HepG2 (cell line): Measurements from ENCODE around the gene USP35. TPM values are rescaled to one million over a fixed set of nuclear protein-coding genes. Genes with fewer than 3 reads are reported as not detected.
A peak's percentile ranks its signal among the peaks of the same experiment; 100 is the strongest.

Experiments used
- AKAP8 ChIP-seq: sonication (generic); formaldehyde crosslinking; IDR thresholded peaks from 2 replicates; pipeline ENCODE4 v1.5.1; 2020; ENCODE audit warnings: mild to moderate bottlenecking, missing genetic modification reagents
- CCAR2 ChIP-seq: fragments of 200-400 bp; formaldehyde crosslinking; optimal IDR thresholded peaks from 2 replicates; pipeline ENCODE3; 2018; ENCODE audit warnings: low read depth, mild to moderate bottlenecking, low read length, moderate library complexity
- E2F5 ChIP-seq: sonication (generic); formaldehyde crosslinking; conservative IDR thresholded peaks from 2 replicates; pipeline ENCODE4 v1.4.0; 2020; ENCODE audit warnings: missing genetic modification reagents
- ELF3 ChIP-seq: IDR thresholded peaks from 2 replicates; pipeline ENCODE4 v1.6.1; 2016; ENCODE audit warnings: missing genetic modification reagents, missing compliant biosample characterization
- GTF3A ChIP-seq: sonication (generic); formaldehyde crosslinking; conservative IDR thresholded peaks from 2 replicates; pipeline ENCODE4 v1.4.0; 2020; ENCODE audit warnings: mild to moderate bottlenecking, missing genetic modification reagents
- HOXA3 ChIP-seq: sonication (generic); formaldehyde crosslinking; IDR thresholded peaks from 2 replicates; pipeline ENCODE4 v1.5.0; 2020; ENCODE audit warnings: missing genetic modification reagents
- JUND ChIP-seq: sonication (generic); formaldehyde crosslinking; IDR thresholded peaks from 2 replicates; pipeline ENCODE4 v1.8.0; 2022; ENCODE audit warnings: mild to moderate bottlenecking, missing genetic modification reagents
- KLF11 ChIP-seq: IDR thresholded peaks from 2 replicates; pipeline ENCODE4 v1.6.1; 2016; ENCODE audit warnings: missing compliant biosample characterization
- MBD4 ChIP-seq: IDR thresholded peaks from 2 replicates; pipeline ENCODE4 v1.6.1; 2012; ENCODE audit warnings: low read length, inconsistent platforms, borderline replicate concordance
- MED1 ChIP-seq: sonication (generic); formaldehyde crosslinking; IDR thresholded peaks from 2 replicates; pipeline ENCODE4 v1.4.0; 2020; ENCODE audit warnings: missing genetic modification reagents
- MEIS1 ChIP-seq: sonication (generic); formaldehyde crosslinking; IDR thresholded peaks from 2 replicates; pipeline ENCODE4 v1.9.0; 2021; ENCODE audit warnings: mild to moderate bottlenecking, missing genetic modification reagents, moderate library complexity, borderline replicate concordance
- MEIS2 ChIP-seq: sonication (generic); formaldehyde crosslinking; IDR thresholded peaks from 2 replicates; pipeline ENCODE4 v1.9.0; 2021; ENCODE audit warnings: mild to moderate bottlenecking, missing genetic modification reagents
- NFATC3 ChIP-seq: sonication (generic); formaldehyde crosslinking; IDR thresholded peaks from 2 replicates; pipeline ENCODE4 v1.5.1; 2020; ENCODE audit warnings: mild to moderate bottlenecking, missing genetic modification reagents
- NR2F1 ChIP-seq, 2 experiments: fragments of 450-650 bp in 1 of 2; formaldehyde crosslinking in 1 of 2; IDR thresholded peaks; 2 replicates each; pipeline versions ENCODE4 v1.5.0 to v1.6.1; 2016 to 2020; ENCODE audit warnings: mild to moderate bottlenecking in 1 of 2, missing compliant biosample characterization in 1 of 2, missing genetic modification reagents in 1 of 2, moderate library complexity in 1 of 2
- RARA ChIP-seq: IDR thresholded peaks from 2 replicates; pipeline ENCODE4 v1.6.1; 2016; ENCODE audit warnings: missing genetic modification reagents, missing compliant biosample characterization
- RXRB ChIP-seq: IDR thresholded peaks from 2 replicates; pipeline ENCODE4 v1.6.1; 2016; ENCODE audit warnings: borderline replicate concordance, missing genetic modification reagents, missing compliant biosample characterization
- SIN3A ChIP-seq: IDR thresholded peaks from 2 replicates; pipeline ENCODE4 v1.6.1; 2011; ENCODE audit warnings: low read depth, mild to moderate bottlenecking, control low read depth, low read length, borderline replicate concordance
- SIN3B ChIP-seq: fragments of 150-350 bp; IDR thresholded peaks from 2 replicates; pipeline ENCODE4 v1.6.1; 2014; ENCODE audit warnings: low read length
- TEAD3 ChIP-seq: optimal IDR thresholded peaks from 2 replicates; pipeline ENCODE3; 2016; ENCODE audit warnings: borderline replicate concordance
- TFDP2 ChIP-seq: sonication (generic); formaldehyde crosslinking; IDR thresholded peaks from 2 replicates; pipeline ENCODE4 v1.4.0; 2020; ENCODE audit warnings: missing genetic modification reagents
- THAP8 ChIP-seq: sonication (generic); formaldehyde crosslinking; IDR thresholded peaks from 2 replicates; pipeline ENCODE4 v1.5.1; 2020; ENCODE audit warnings: missing genetic modification reagents, mild to moderate bottlenecking, borderline replicate concordance
- ZNF274 ChIP-seq: sonication (generic); formaldehyde crosslinking; IDR thresholded peaks from 2 replicates; pipeline ENCODE4 v1.5.1; 2020; ENCODE audit warnings: mild to moderate bottlenecking, missing genetic modification reagents
- ZNF44 ChIP-seq: sonication (generic); formaldehyde crosslinking; IDR thresholded peaks from 2 replicates; pipeline ENCODE4 v1.5.1; 2020; ENCODE audit warnings: mild to moderate bottlenecking, missing genetic modification reagents
- ZNF577 ChIP-seq: sonication (generic); formaldehyde crosslinking; IDR thresholded peaks from 2 replicates; pipeline ENCODE4 v1.4.0; 2020; ENCODE audit warnings: mild to moderate bottlenecking, low read depth, missing genetic modification reagents, borderline replicate concordance
- ZNF761 ChIP-seq: sonication (generic); formaldehyde crosslinking; conservative IDR thresholded peaks from 2 replicates; pipeline ENCODE4 v1.4.0; 2020; ENCODE audit warnings: mild to moderate bottlenecking, missing genetic modification reagents
- ZNF841 ChIP-seq: sonication (generic); formaldehyde crosslinking; IDR thresholded peaks from 2 replicates; pipeline ENCODE4 v1.8.1; 2023; ENCODE audit warnings: missing genetic modification reagents, borderline replicate concordance
- polyA plus RNA-seq, 8 experiments: library from polyadenylated mRNA; depleted of rRNA in 3 of 8; stranded (reverse) in 7 of 8; unstranded in 1 of 8; fragments of >200 nt; fragmentation: Illumina TruSeq in 4 of 8; extraction: Trizol in 4 of 8; gene quantifications; 2 replicates each; pipeline versions ENCODE4 v1.2.1 to v1.2.3, GENCODE V29; 2011 to 2016; ENCODE audit warnings: low read depth in 4 of 8, missing spikeins in 1 of 8, mixed read lengths in 1 of 8; ENCODE audit not compliant: insufficient read depth in 1 of 8
- total RNA-seq, 5 experiments: library from RNA; depleted of rRNA; stranded (reverse); fragments of >200 nt; fragmentation: Illumina TruSeq; extraction: Trizol; gene quantifications; 2 replicates each; pipeline ENCODE4 v1.2.3, GENCODE V29; 2016; ENCODE audit warnings: low read depth in 1 of 5
- TF ChIP-seq, protein P1 (sequence below): sonication (generic); formaldehyde crosslinking; IDR thresholded peaks from 2 replicates; pipeline ENCODE4 v1.9.0; 2022; ENCODE audit warnings: missing genetic modification reagents, mild to moderate bottlenecking, borderline replicate concordance
- TF ChIP-seq, protein P2 (sequence below): IDR thresholded peaks from 2 replicates; pipeline ENCODE4 v1.6.1; 2016; ENCODE audit warnings: missing genetic modification reagents, missing compliant biosample characterization

The USP35 gene
- total and polyA plus RNA-seq, 2 of the 13 experiments (the other 11 are each of a cell fraction or from before 2014, with no cell fraction given): 4.6 to 7.7 TPM

GRCh38 chr11:78179459-78180071, 9.2 kb upstream of the USP35 start (continued):
- 0 out of 2 replicates have a peak, but pooled peaks have one; percentile 25 for TF ChIP-seq HOXA3 (CRISPR knock-in tag)
- TF ChIP-seq NR2F1 (CRISPR knock-in tag; IDR thresholded peaks at IDR 0.05): no peak
- TF ChIP-seq MEIS1 (CRISPR knock-in tag): no peak
- no peak for TF ChIP-seq THAP8
- no peak for TF ChIP-seq MED1
- TF ChIP-seq RARA (CRISPR knock-in tag): peak; percentile 32; the same call in 1 of the 2 replicates
- no peak for TF ChIP-seq CCAR2
- no peak for TF ChIP-seq GTF3A (CRISPR knock-in tag)
- no peak for TF ChIP-seq SIN3B
- TF ChIP-seq SIN3A: no peak
- TF ChIP-seq RXRB (CRISPR knock-in tag): peak; percentile 41; the same call in 1 of the 2 replicates
- TF ChIP-seq JUND: peak; percentile 74; the same call in 1 of the 2 replicates
- peak; percentile 22 for TF ChIP-seq TEAD3 (CRISPR knock-in tag)
- no peak for TF ChIP-seq ZNF761 (CRISPR knock-in tag)
- no peak for TF ChIP-seq ZNF44 (CRISPR knock-in tag)
- TF ChIP-seq E2F5 (CRISPR knock-in tag): no peak
- TF ChIP-seq MEIS2 (CRISPR knock-in tag): no peak
- no peak for TF ChIP-seq NFATC3 (CRISPR knock-in tag)
- TF ChIP-seq ZNF841 (CRISPR knock-in tag): no peak
- no peak for TF ChIP-seq AKAP8 (CRISPR knock-in tag)
- TF ChIP-seq, protein P1, sequence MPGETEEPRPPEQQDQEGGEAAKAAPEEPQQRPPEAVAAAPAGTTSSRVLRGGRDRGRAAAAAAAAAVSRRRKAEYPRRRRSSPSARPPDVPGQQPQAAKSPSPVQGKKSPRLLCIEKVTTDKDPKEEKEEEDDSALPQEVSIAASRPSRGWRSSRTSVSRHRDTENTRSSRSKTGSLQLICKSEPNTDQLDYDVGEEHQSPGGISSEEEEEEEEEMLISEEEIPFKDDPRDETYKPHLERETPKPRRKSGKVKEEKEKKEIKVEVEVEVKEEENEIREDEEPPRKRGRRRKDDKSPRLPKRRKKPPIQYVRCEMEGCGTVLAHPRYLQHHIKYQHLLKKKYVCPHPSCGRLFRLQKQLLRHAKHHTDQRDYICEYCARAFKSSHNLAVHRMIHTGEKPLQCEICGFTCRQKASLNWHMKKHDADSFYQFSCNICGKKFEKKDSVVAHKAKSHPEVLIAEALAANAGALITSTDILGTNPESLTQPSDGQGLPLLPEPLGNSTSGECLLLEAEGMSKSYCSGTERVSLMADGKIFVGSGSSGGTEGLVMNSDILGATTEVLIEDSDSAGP (CRISPR knock-in tag): 0 out of 2 replicates have a peak, but pooled peaks have one; percentile 25
- no peak for TF ChIP-seq KLF11
- peak; percentile 49; the same call in 1 of the 2 replicates for TF ChIP-seq ELF3 (CRISPR knock-in tag)
- no peak for TF ChIP-seq MBD4
- TF ChIP-seq, protein P2, sequence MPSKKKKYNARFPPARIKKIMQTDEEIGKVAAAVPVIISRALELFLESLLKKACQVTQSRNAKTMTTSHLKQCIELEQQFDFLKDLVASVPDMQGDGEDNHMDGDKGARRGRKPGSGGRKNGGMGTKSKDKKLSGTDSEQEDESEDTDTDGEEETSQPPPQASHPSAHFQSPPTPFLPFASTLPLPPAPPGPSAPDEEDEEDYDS (CRISPR knock-in tag): no peak
- TF ChIP-seq ZNF577 (CRISPR knock-in tag): no peak
- TF ChIP-seq ZNF274 (CRISPR knock-in tag): no peak
- TF ChIP-seq TFDP2 (CRISPR knock-in tag): no peak
